HuH-7.5 (cell line): ENCODE data around the gene PSMB2.
"Not testable (repeated sequence)": the region's sequence is repeated elsewhere in the genome, so short reads cannot be mapped to it uniquely, and the experiment has no call there.

Source experiments
- DNase-seq: peaks from one replicate; pipeline ENCODE4 v3.0.0; 2011; ENCODE audit warnings: low spot score

The PSMB2 gene

GRCh38 chr1:35592991-35593769 lies 48.1 kb downstream of the PSMB2 start:
- DNase-seq, result no peak

DNA sequence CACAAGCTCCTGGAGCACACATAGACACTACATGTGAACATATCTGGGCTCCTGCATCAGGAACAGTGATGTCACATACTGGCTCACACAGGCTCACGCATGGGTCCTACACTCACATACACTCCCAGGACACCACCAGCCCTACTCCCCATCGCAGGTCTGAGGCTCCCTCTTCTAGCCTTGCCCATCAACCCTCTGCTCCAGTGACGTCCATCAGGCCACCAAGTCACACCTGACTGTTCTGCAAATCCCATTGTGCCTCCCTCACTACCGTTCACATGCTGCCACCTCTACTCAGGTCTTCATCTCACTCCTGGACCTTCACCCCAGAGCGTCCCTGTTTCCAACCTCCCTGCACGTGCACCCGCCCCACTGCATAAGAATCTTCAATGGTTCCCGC lies 50.1 kb downstream of the PSMB2 start:
- DNase-seq, result no peak

DNA sequence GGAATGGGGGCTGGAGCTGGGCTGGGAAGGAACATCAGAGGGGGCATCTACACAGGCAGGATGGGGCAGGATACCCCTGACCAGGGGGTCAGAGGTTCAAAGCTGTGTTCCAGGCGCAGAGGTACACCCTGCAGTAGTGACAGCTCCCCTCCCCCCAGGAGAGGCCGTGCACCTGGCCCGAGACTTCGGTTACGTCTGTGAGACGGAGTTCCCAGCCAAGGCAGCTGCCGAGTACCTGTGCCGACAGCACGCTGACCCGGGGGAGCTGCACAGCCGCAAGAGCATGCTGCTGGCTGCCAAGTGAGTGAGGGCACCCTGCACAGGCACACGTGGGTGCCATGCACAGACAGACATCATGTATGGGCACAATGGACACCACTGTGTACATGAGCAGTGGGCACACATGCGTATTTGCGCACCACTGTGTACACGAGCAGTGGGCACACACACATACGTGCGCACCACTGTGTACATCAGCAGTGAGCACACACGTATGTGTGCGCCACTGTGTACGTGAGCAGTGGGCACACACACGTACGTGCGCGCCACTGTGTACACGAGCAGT lies 50.8 kb downstream of the PSMB2 start:
- DNase-seq, result no peak

- DNase-seq, result no peak
Observed at GRCh38 chr1:35589516-35590427, 51.6 kb downstream of the PSMB2 start.

DNA sequence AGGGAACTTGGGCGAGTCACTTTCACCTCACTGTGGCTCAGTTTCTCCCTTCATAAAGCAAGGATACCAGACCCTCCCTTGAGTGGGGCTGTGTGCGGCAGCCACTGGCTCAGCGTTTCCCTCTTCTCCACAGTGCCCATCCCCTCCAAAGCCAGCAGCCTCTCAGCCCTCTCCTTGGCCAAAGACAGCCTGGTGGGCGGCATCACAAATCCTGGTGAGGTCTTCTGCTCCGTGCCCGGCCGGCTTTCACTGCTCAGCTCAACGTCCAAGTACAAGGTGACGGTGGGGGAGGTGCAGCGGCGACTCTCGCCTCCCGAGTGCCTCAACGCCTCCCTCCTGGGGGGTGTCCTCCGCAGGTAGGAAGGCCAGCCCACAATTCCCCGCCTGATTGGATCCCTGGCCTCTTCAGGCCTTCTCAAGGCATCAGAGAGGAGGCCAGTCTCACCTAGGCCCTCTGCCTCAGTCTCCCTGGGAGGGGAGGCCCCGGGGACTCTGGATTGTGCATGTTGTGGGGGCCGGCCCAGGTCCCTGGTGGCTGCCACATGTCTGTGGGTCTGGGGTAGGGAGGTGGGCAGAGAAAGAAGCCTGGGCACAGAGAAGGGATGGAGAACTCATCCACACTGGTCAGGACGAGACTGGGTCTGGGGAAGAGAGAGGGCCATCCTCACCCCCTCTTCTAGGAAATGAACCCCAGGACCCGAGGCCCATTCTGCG lies 53.0 kb downstream of the PSMB2 start:
- DNase-seq, result no peak

GRCh38 chr1:35587736-35588135 lies 53.6 kb downstream of the PSMB2 start:
- DNase-seq, result no peak

- no peak for DNase-seq
Observed at GRCh38 chr1:35586808-35587207, 54.5 kb downstream of the PSMB2 start.

- not testable (repeated sequence) for DNase-seq
Observed at GRCh38 chr1:35585805-35586204, 55.5 kb downstream of the PSMB2 start.

GRCh38 chr1:35585281-35585680 lies 56.0 kb downstream of the PSMB2 start:
- no peak for DNase-seq

DNA sequence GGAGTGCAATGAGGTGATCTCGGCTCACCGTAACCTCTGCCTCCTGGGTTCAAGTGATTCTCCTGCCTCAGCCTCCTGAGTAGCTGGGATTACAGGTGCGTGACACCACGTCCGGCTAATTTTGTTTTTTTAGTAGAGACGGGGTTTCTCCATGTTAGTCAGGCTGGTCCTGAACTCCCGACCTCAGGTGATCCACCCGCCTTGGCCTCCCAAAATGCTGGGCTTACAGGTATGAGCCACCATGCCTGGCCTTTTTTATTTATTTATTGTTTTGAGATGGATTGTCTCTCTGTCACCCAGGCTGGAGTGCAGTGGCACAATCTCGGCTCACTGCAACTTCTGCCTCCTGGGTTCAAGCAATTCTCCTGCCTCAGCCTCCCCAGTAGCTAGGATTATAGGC lies 59.7 kb downstream of the PSMB2 start:
- DNase-seq, result not testable (repeated sequence)

GRCh38 chr1:35580949-35581388 lies 60.4 kb downstream of the PSMB2 start:
- no peak for DNase-seq

- DNase-seq, result no peak
Observed at GRCh38 chr1:35577071-35577998, 64.0 kb downstream of the PSMB2 start.

GRCh38 chr1:35576766-35577070 lies 64.6 kb downstream of the PSMB2 start:
- DNase-seq, result not testable (repeated sequence)

GRCh38 chr1:35576061-35576765 lies 65.1 kb downstream of the PSMB2 start:
- DNase-seq, result no peak

DNA sequence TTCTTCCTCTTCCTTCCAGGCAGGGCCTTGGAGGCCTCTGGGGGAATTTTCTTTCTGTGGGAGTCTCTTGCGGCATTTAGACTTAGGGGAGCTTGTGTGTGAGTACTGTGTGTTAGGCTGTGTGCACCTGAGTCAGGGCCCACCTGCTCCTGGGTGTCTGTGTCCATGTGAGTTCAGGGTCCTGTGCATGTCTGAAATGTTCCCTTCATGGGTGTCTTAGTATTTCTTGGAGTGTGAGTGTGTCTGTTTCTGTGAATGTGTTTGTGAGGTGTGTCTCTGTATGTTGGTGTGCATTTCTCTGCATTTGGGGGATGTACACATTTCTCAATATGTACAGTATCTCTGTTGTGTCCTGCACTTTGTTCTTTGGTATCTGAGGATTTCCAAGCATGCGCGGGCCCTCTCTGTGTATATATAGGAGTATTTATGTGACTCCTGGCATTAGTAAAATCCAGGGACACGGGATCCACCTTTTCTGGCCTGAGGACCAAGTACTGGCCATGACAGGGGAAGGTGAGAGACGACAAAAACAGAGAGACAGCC lies 65.8 kb downstream of the PSMB2 start:
- no peak for DNase-seq

GRCh38 chr1:35574655-35575415 lies 66.5 kb downstream of the PSMB2 start:
- DNase-seq, result no peak

GRCh38 chr1:35574125-35574654 lies 67.1 kb downstream of the PSMB2 start:
- no peak for DNase-seq

DNA sequence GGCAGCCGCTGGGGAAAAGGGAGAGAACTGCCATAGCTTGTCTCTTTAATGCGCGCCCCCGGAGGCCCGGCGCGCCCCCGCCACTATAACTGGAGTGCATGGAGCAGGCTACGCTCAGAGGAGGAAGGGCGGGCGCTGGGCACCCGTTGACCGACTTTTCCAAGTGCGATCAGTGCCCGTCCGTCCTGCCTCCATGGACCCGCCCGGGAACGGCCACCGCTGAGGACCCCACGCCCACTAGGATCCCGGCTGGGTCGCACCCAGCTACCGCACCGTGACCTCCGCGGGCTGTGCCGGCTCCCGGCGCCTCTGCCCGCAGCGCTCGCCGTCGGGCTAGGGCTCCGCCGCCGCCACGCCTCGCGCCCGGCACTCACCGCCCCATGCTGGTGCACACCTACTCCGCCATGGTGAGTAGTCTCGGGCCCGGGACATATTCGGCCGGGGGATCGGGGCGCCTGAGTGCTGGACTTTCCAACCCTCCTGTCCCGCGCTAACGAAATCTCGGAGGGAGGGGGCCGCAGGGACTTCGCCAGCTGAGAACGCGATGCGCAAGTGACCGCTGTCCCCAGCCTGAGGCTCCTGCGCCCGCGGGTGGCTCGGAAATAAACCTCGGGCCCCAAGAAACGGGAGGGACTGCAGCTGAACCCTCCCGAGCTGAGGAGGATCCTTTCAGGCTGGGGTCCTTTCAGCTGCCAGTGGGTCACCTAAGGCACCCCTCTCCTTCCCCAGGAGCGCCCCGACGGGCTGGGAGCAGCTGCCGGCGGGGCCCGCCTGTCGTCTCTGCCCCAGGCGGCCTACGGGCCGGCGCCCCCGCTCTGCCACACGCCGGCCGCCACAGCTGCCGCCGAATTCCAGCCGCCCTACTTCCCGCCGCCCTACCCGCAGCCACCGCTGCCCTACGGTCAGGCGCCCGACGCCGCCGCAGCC lies 67.9 kb downstream of the PSMB2 start, which contains the start of gene TFAP2E:
Gene TFAP2E (plus strand): TSS at position 117 of the 927 bp plus-strand sequence. CDS start 264 bp downstream, at position 381.
- DNase-seq, result peak; percentile 90
